ENCODE results near the gene LPIN1.

DNA sequence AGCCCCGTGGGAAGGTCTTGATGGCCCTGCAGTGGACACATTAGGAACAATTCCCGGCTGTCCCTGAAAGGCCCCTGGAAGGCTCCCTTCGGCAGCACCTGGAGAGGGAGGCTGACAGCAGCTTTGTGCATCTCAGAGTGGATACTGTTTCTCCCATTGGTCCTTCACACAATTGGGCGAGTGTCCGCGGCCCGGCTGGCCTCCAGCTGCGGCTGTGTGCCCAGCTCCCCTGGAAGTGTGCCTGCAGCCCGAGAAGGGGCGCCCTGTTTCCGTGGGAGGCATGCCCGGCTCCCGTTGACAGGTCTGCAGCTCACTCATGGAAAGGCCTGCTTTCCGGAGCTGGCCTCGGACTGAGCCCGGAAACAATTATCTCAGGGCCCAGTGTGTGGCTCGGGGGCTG lies 103.7 kb downstream of the LPIN1 start:
- no peak for TF ChIP-seq KDM1A (IDR thresholded peaks at IDR 0.05; ENCODE audit: low read depth)
- TF ChIP-seq ZSCAN20 (CRISPR knock-in tag; IDR thresholded peaks at IDR 0.05) = no peak
- TF ChIP-seq, protein P1, sequence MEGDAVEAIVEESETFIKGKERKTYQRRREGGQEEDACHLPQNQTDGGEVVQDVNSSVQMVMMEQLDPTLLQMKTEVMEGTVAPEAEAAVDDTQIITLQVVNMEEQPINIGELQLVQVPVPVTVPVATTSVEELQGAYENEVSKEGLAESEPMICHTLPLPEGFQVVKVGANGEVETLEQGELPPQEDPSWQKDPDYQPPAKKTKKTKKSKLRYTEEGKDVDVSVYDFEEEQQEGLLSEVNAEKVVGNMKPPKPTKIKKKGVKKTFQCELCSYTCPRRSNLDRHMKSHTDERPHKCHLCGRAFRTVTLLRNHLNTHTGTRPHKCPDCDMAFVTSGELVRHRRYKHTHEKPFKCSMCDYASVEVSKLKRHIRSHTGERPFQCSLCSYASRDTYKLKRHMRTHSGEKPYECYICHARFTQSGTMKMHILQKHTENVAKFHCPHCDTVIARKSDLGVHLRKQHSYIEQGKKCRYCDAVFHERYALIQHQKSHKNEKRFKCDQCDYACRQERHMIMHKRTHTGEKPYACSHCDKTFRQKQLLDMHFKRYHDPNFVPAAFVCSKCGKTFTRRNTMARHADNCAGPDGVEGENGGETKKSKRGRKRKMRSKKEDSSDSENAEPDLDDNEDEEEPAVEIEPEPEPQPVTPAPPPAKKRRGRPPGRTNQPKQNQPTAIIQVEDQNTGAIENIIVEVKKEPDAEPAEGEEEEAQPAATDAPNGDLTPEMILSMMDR (IDR thresholded peaks at IDR 0.05) = no peak
- TF ChIP-seq NR3C1 (IDR thresholded peaks at IDR 0.05) = no peak
- no peak for TF ChIP-seq CEBPB (IDR thresholded peaks at IDR 0.05)
- no peak for TF ChIP-seq EP300 (IDR thresholded peaks at IDR 0.05)
- no peak for TF ChIP-seq CHD2 (IDR thresholded peaks at IDR 0.05; ENCODE audit: low read length, partially characterized antibody)
- TF ChIP-seq, protein P2, sequence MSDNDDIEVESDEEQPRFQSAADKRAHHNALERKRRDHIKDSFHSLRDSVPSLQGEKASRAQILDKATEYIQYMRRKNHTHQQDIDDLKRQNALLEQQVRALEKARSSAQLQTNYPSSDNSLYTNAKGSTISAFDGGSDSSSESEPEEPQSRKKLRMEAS (IDR thresholded peaks at IDR 0.05) = no peak
- TF ChIP-seq, protein P3, sequence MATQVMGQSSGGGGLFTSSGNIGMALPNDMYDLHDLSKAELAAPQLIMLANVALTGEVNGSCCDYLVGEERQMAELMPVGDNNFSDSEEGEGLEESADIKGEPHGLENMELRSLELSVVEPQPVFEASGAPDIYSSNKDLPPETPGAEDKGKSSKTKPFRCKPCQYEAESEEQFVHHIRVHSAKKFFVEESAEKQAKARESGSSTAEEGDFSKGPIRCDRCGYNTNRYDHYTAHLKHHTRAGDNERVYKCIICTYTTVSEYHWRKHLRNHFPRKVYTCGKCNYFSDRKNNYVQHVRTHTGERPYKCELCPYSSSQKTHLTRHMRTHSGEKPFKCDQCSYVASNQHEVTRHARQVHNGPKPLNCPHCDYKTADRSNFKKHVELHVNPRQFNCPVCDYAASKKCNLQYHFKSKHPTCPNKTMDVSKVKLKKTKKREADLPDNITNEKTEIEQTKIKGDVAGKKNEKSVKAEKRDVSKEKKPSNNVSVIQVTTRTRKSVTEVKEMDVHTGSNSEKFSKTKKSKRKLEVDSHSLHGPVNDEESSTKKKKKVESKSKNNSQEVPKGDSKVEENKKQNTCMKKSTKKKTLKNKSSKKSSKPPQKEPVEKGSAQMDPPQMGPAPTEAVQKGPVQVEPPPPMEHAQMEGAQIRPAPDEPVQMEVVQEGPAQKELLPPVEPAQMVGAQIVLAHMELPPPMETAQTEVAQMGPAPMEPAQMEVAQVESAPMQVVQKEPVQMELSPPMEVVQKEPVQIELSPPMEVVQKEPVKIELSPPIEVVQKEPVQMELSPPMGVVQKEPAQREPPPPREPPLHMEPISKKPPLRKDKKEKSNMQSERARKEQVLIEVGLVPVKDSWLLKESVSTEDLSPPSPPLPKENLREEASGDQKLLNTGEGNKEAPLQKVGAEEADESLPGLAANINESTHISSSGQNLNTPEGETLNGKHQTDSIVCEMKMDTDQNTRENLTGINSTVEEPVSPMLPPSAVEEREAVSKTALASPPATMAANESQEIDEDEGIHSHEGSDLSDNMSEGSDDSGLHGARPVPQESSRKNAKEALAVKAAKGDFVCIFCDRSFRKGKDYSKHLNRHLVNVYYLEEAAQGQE (IDR thresholded peaks at IDR 0.05) = no peak
- TF ChIP-seq JUNB (IDR thresholded peaks at IDR 0.05) = no peak

All from A549 (cell line).